K562 (cell line): ENCODE results near the gene S100P. TPM values are rescaled to one million over a fixed set of nuclear protein-coding genes. Genes with fewer than 3 reads are reported as not detected.
A peak's percentile ranks its signal among the peaks of the same experiment; 100 is the strongest.

ENCODE experiments used
- AFF4 ChIP-seq: sonication (generic); formaldehyde crosslinking; IDR thresholded peaks from 2 replicates; pipeline ENCODE4 v1.8.0; 2023; ENCODE audit warnings: mild to moderate bottlenecking, missing genetic modification reagents
- ERF ChIP-seq: fragments of 450-650 bp; formaldehyde crosslinking; IDR thresholded peaks from 2 replicates; pipeline ENCODE4 v1.4.0; 2020; ENCODE audit warnings: mild to moderate bottlenecking, mixed read lengths
- ETS1 ChIP-seq: conservative IDR thresholded peaks from 2 replicates; pipeline ENCODE4 v1.6.1; 2011; ENCODE audit warnings: low read depth, mild to moderate bottlenecking, low read length; ENCODE audit not compliant: control insufficient read depth
- ETS2 ChIP-seq: IDR thresholded peaks from 2 replicates; pipeline ENCODE4 v1.6.1; 2016; ENCODE audit warnings: borderline replicate concordance, missing genetic modification characterization, mild to moderate bottlenecking, moderate library complexity, missing compliant biosample characterization; ENCODE audit not compliant: poor library complexity, severe bottlenecking
- KAT7 ChIP-seq: sonication (generic); formaldehyde crosslinking; IDR thresholded peaks from 2 replicates; pipeline ENCODE4 v1.8.0; 2022; ENCODE audit warnings: missing genetic modification reagents, mild to moderate bottlenecking, borderline replicate concordance
- LCOR ChIP-seq: sonication (generic); formaldehyde crosslinking; IDR thresholded peaks from 2 replicates; pipeline ENCODE4 v1.8.0; 2022; ENCODE audit warnings: mild to moderate bottlenecking, missing genetic modification reagents
- PREB ChIP-seq: sonication (generic); formaldehyde crosslinking; IDR thresholded peaks from 2 replicates; pipeline ENCODE4 v1.8.1; 2023; ENCODE audit warnings: mild to moderate bottlenecking, missing genetic modification reagents
- PRMT5 ChIP-seq: sonication (generic); formaldehyde crosslinking; IDR thresholded peaks from 2 replicates; pipeline ENCODE4 v1.5.0; 2020; ENCODE audit warnings: missing genetic modification reagents
- TAF9B ChIP-seq: fragments of 450-650 bp; IDR thresholded peaks from 2 replicates; pipeline ENCODE4 v1.6.1; 2018; ENCODE audit warnings: mild to moderate bottlenecking; ENCODE audit not compliant: partially characterized antibody
- ZNF407 ChIP-seq: fragments of 450-650 bp; IDR thresholded peaks from 2 replicates; pipeline ENCODE4 v1.6.1; 2016; ENCODE audit warnings: low read depth
- ZNF586 ChIP-seq: fragments of 450-650 bp; formaldehyde crosslinking; conservative IDR thresholded peaks from 2 replicates; pipeline ENCODE4 v1.4.0; 2020; ENCODE audit warnings: mild to moderate bottlenecking, moderate library complexity
- polyA plus RNA-seq, 8 experiments: library from polyadenylated mRNA; depleted of rRNA in 4 of 8; stranded (reverse) in 5 of 8; unstranded in 3 of 8; fragments of >200 nt; fragmentation: Nextera tagmentation in 2 of 8; fragmentation: Illumina TruSeq in 1 of 8; extraction: Ambion mirVana in 2 of 8; extraction: Trizol in 1 of 8; gene quantifications; 2 replicates each; pipeline versions ENCODE4 v1.2.1 to v1.2.3, GENCODE V29; 2011 to 2014; ENCODE audit warnings: inconsistent platforms in 1 of 8, missing spikeins in 1 of 8
- total RNA-seq, 7 experiments: library from RNA; depleted of rRNA in 6 of 7; stranded (reverse); fragments of >200 nt in 6 of 7; fragmentation: Illumina TruSeq in 2 of 7; extraction: Trizol in 2 of 7; gene quantifications; 2 replicates each; pipeline versions ENCODE4 v1.2.1 to v1.2.3, GENCODE V29; 2011 to 2021; ENCODE audit warnings: low replicate concordance in 1 of 7

Gene S100P
- total and polyA plus RNA-seq, 9 of the 15 experiments (the other 6 are each of a cell fraction or from before 2014, with no cell fraction given): 4.1 to 23.8 (median 7.5) TPM

GRCh38 chr4:6716018-6716911 lies 22.6 kb downstream of the S100P start, which contains the start of gene BLOC1S4 (continued):
- TF ChIP-seq AFF4 (peak; percentile 81; the same call in 1 of the 2 replicates), ERF (peak; percentile 80; the same call in 1 of the 2 replicates), KAT7 (CRISPR knock-in tag) (peak; percentile 98), ETS2 (tag) (no peak), ZNF407 (no peak), LCOR (CRISPR knock-in tag) (no peak), ZNF586 (CRISPR knock-in tag) (no peak), PRMT5 (CRISPR knock-in tag) (no peak), TAF9B (no peak), ETS1 (peak; percentile 49; the same call in 1 of the 2 replicates), PREB (CRISPR knock-in tag) (0 out of 2 replicates have a peak, but pooled peaks have one; percentile 36)
